Ishikawa (cell line): ENCODE results near the gene PFDN4.

Experiments
- CEBPB ChIP-seq: IDR thresholded peaks from 2 replicates; pipeline ENCODE4 v1.6.1; 2012
- CREB1 ChIP-seq: IDR thresholded peaks from 2 replicates; pipeline ENCODE4 v1.6.1; 2012; ENCODE audit warnings: low read depth
- EGR1 ChIP-seq: IDR thresholded peaks from 2 replicates; pipeline ENCODE4 v1.6.1; 2012
- EP300 ChIP-seq: IDR thresholded peaks from 2 replicates; pipeline ENCODE4 v1.6.1; 2012; ENCODE audit warnings: borderline replicate concordance
- NFIC ChIP-seq: IDR thresholded peaks from 2 replicates; pipeline ENCODE4 v1.6.1; 2012
- RAD21 ChIP-seq: IDR thresholded peaks from 2 replicates; pipeline ENCODE4 v1.6.1; 2012; ENCODE audit warnings: low read depth
- YY1 ChIP-seq: IDR thresholded peaks from 2 replicates; pipeline ENCODE4 v1.6.1; 2012; ENCODE audit warnings: low read depth
- TF ChIP-seq, protein P1 (sequence below): IDR thresholded peaks from 2 replicates; pipeline ENCODE4 v1.6.1; 2012; ENCODE audit warnings: low read depth, mild to moderate bottlenecking
- TF ChIP-seq, protein P2 (sequence below): IDR thresholded peaks from 2 replicates; pipeline ENCODE4 v1.6.1; 2012

DNA sequence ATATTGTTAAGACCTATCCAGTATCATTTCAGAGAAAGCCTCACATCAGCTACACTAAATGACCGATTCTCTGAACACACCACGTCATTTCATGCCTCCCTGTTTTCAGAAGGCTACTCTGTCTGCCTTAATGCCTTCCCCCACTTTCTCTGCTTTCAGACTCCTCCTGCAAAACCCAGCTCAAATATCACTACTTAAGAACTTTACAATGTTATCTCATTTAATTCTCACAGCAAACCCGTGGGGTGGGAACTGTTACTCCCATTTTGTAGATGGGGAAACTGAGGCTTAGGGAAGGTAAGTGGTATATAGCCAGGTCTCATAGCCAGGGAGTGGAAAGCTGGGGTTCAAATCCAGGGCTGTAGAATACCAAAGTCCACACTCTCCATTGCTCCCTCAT, 36.9 kb upstream of the PFDN4 start:
- no peak for TF ChIP-seq CEBPB
- no peak for TF ChIP-seq CREB1
- no peak for TF ChIP-seq RAD21
- no peak for TF ChIP-seq EP300
- TF ChIP-seq, protein P1, sequence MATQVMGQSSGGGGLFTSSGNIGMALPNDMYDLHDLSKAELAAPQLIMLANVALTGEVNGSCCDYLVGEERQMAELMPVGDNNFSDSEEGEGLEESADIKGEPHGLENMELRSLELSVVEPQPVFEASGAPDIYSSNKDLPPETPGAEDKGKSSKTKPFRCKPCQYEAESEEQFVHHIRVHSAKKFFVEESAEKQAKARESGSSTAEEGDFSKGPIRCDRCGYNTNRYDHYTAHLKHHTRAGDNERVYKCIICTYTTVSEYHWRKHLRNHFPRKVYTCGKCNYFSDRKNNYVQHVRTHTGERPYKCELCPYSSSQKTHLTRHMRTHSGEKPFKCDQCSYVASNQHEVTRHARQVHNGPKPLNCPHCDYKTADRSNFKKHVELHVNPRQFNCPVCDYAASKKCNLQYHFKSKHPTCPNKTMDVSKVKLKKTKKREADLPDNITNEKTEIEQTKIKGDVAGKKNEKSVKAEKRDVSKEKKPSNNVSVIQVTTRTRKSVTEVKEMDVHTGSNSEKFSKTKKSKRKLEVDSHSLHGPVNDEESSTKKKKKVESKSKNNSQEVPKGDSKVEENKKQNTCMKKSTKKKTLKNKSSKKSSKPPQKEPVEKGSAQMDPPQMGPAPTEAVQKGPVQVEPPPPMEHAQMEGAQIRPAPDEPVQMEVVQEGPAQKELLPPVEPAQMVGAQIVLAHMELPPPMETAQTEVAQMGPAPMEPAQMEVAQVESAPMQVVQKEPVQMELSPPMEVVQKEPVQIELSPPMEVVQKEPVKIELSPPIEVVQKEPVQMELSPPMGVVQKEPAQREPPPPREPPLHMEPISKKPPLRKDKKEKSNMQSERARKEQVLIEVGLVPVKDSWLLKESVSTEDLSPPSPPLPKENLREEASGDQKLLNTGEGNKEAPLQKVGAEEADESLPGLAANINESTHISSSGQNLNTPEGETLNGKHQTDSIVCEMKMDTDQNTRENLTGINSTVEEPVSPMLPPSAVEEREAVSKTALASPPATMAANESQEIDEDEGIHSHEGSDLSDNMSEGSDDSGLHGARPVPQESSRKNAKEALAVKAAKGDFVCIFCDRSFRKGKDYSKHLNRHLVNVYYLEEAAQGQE = no peak
- TF ChIP-seq YY1 = no peak
- TF ChIP-seq, protein P2, sequence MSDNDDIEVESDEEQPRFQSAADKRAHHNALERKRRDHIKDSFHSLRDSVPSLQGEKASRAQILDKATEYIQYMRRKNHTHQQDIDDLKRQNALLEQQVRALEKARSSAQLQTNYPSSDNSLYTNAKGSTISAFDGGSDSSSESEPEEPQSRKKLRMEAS = no peak
- no peak for TF ChIP-seq EGR1
- TF ChIP-seq NFIC = no peak
